GM18505 (cell line): Measurements from ENCODE around the gene COL5A1.

Experiments used
- ATAC-seq: cut with Tn5 transposase; IDR thresholded peaks from one replicate; pipeline ENCODE4 v1.9.1; 2021; ENCODE audit not compliant: unreplicated experiment
- POLR2A ChIP-seq: IDR thresholded peaks from 4 replicates; pipeline ENCODE4 v1.6.1; 2011; ENCODE audit warnings: borderline replicate concordance; ENCODE audit not compliant: insufficient read depth, insufficient read length; ENCODE audit errors: extremely low read depth

Gene COL5A1

DNA sequence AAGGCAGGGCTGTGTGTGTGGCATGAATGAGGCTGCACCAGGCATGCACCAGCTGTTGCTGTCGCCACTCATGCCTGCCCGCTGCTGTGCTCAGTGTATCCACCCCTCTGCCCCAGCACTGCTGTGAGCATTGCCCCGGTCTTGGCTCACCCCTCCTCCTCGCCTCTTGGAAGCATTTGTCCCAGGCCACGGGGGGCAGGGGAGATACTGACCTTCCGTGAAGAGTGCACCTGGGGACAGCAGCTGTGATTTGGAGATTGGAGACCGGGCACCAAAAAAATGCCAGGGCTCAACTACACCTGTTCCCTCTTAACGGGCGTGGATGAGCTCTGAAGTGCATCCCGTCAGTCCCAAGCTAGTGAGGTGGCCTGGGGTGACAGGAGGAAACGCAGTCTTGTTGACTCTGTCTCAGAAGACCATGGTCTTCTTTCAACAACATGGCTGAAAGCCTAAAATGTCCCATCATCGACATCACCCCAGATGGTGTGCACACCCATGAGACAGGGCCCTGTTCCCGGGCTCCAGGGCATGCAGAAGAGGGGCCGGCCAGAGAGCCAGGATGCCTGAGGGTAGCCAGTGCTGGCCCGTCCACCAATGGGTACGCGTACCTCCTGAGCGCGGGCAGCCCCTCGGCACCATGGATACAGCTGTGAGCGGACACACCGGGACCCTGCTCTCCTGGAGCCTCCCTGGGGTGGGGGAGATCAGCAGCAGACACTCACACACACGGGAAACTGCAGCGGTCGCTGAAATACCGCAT lies 115.8 kb downstream of the COL5A1 start:
- no peak for ATAC-seq
- TF ChIP-seq POLR2A, result no peak

DNA sequence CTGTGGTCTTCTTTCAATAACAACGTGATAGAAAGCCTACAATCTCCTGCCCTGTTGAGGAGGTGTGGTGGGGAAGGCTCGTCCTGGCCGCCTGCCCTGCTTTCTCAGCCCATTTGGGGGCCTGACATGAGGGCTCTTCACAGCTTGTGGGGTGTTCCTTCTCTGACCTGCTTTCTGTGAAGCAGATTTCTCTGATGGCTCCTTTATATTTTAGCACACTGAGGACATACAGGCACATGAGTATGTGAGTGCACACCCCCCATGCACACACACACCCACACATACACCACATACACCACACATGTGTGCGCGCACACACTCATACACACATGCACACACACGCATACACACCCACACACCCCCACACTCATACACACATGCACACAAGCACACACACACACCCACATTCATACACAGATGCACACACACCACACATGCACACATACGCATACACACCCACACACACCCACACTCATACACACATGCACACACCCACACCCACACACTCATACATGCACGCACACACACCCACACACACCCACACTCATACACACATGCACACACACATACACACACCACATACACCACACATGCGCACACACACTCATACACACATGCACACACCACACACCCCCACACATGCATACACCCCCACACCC lies 117.5 kb downstream of the COL5A1 start:
- no peak for TF ChIP-seq POLR2A
- no peak for ATAC-seq

DNA sequence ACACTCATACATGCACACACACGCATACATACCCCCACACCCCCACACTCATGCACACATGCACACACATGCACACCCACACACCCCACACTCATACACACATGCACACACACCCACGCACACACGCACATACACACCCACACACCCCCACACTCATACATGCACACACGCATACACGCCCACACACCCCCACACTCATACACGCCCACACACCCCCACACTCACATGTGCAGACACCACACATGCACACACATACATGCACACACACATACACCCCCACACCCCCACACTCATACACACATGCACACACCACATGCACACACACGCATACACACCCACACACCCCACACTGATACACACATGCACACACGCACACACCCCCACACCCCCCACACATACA lies 118.3 kb downstream of the COL5A1 start:
- TF ChIP-seq POLR2A, result no peak
- no peak for ATAC-seq

DNA sequence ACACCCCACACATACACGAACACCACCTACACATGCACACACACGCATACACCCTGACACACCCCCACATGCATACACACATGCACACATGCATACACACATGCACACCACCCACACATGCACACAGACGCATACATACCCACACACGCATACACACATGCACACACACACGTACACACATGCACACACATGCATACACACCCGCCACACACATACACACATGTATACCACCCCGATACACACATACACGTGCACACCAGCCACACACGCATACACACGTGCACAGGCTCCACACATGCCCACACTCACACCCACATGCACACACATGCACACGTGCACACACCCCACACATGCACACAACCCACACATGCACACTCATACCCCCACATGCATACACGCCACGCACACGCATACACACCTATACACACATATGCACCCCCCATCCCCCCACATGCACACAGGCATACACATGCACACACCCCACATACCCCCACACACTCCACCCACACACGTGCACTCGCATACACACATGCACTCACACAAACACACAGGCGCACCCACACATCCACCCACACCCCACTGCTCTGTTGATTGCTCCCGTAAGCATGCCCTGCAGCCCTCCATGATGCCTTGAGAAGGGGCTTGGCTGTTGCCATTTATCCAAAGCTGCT lies 119.3 kb downstream of the COL5A1 start:
- no peak for TF ChIP-seq POLR2A
- no peak for ATAC-seq

DNA sequence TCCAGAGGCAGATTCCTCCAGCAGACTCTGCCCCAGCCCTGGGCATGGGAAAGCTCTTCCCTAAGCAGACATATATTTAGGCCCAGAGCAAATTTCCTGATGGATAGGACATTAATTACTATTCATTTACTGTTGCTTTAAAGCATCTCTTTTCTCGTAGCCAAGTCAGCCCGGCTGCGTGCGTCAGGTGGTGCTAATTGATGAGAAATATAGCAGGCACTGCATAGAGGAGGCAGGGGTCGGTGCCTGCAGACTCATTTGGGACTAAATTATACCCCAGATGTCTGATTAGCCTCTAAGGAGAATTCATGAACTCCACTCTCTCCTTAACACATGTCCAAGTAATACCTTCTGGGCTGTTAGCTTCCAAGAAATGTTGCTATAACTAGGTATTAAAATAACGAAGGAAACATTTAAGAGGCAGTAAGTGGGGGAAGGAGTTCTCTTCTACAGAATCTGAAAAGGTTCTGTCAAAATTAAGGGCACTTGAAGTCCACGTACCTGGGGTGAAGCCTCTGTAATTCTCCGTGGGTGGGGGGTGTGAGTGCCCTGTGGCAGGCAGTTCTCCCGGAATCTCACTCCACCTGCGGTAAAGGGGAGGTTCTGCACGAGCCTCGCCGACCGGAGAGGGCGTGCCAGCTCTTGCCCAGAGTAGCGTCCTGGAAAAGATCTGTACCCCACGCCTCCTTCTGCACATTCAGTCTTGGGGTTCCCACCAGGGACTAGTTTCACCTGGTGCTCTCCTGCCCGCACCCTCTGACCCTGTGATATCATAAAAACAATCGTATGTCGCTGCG lies 123.1 kb downstream of the COL5A1 start:
- no peak for ATAC-seq
- TF ChIP-seq POLR2A, result no peak

DNA sequence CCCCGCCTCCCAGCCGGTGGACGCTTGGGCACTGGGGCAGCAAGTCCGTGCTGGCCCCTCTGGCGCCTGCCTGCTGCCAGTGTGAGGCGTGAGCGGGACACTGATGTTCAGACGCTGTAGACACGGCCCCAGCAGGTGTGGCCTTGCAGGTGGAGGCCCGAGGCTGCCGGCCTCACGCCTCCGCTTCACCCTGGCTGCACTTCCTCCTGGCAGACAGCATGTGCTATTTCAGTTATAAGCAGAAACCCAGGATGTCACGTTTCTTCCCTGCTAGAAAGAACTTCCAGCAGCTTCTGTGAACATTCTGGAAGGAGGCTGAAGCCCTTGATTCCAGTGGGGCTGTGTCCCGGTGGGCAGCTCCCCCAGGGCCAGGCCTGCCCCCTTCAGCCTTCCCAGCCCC lies 124.2 kb downstream of the COL5A1 start:
- no peak for ATAC-seq
- TF ChIP-seq POLR2A, result no peak

DNA sequence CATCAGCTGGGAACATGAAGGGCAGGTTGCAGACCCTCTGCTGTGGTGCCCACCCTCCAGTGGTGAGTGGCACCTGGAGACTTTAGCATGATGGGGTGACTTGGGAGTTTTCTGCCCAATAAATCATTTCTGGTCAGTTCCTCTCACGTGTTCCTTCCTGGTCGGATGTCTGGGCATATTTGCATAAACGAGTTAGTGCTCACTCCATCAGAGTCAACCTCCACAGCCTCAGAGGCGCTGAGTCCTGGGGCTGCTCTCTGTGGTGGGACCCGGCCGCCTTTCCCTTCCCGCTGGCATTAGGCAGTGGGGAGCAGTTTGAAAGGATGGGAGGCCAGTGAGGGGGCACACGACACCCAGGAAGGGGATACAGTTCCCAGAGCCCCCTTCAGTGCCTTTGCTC lies 125.0 kb downstream of the COL5A1 start:
- TF ChIP-seq POLR2A, result no peak
- ATAC-seq, result no peak

DNA sequence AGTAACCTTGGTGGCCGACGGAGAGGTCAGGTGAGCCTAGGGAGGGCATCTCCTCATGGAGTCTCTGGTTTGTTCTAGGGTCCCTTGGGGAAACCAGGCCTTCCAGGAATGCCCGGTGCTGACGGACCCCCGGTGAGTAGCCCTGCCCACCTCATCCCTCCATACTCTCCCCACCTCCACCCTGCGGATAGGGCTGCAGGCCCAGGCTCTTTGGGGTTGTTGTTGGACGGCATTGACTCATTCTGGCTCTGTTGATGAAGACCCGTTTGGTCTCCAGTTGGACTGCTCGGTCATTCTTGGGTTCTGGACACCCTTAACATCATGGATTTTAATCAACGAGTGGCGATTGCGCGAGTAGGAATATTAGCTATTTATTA lies 126.7 kb downstream of the COL5A1 start:
- ATAC-seq, result no peak
- TF ChIP-seq POLR2A, result no peak

DNA sequence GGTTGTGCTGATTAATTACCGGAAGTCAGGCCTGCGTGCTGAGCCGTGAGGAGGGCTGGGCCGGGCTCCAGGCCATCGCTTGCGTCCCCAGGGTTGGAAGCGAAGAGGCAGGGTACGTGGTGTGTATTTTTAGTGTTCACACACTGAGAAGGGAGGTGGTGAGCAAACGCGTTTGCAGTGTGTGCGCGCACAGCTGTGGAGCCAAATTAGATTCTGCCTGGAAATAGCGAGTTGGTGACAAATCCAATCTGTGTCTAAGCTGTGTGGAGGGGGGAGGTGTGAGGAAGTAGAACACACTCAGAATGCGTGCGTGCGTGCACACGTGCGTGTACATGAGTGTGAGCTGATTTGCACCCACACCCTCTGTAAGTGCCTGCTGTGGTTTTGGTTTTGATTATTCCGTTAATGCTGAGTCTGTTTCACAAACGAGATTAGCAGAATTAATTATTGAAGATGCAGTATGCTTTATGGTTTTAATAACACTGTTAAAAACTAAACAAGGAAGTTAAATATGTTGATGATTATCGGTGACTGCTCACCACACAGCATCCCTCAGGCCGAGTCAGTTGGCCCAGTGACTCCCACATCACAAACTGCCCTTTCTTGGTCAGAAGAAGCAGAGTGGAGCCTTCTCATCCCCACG lies 127.2 kb downstream of the COL5A1 start:
- no peak for ATAC-seq
- TF ChIP-seq POLR2A, result no peak

DNA sequence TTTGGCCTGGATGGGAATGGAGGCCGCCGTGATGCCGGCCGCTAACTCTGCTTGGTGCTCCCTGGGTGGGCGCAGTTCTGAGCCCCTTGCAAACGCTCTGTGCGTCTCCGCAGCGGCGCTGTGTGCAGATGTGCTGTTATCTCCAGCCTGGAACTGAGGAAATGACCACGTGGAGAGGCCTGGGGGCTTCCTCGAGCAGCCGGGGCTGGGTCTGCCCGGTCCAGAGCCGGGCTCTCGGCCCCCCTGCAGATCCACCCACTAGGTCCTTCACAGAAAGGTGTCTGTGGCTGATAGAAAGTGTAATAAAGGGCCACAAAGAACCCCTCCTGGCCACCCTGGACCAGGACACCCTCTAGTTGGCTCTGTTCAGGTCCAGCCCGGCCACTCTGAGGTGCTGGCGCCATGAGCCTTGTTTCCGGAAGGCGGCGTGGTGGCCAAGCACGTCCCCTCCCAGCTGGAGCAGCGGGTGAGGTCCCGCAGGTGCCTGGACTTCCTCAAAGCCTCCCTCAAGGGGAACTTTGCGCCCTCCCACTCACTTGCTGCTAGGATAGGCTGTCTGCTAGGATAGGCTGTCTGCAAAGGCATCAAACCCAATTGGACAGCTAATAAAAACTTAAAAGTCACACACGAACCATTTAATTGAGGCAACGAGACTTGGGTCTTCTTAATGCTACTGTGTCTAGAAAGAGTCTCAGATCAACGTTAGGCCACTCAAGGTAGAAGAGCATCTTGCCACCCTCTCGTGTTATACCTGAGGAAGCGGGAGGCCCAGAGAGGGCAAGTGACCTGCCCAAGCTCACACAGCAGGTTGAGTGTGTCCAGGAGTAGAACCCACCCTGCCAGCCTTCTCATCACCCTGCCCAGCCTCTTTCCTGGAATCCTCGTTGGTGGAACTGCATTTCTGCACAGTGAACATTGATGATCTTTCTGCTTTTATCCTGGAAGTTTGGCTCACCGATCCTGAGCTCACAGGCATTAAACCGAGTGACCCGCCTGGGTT lies 129.7 kb downstream of the COL5A1 start:
- no peak for ATAC-seq

DNA sequence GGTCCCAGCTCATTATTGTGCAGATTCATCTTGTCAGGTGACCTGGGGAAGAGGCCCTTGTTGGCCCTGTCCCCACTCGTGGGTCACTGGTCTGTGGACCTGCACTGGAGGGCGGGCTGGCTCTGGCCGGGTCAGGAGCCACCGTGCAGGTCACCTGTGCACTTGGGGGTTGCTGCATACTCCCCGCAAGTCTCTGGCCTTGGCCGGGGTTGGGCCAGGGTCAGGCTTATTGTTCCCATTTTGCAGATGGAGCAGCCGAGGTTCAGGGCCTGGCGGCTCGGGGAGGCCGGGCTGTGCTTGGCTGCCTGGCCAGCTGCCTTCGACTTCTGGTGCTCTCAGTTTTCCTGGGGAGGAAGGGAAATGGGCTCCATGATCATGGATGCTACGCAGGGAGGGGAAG lies 130.7 kb downstream of the COL5A1 start:
- no peak for TF ChIP-seq POLR2A

More for the DNA sequence above, 129.7 kb downstream of the COL5A1 start:
- no peak for TF ChIP-seq POLR2A

DNA sequence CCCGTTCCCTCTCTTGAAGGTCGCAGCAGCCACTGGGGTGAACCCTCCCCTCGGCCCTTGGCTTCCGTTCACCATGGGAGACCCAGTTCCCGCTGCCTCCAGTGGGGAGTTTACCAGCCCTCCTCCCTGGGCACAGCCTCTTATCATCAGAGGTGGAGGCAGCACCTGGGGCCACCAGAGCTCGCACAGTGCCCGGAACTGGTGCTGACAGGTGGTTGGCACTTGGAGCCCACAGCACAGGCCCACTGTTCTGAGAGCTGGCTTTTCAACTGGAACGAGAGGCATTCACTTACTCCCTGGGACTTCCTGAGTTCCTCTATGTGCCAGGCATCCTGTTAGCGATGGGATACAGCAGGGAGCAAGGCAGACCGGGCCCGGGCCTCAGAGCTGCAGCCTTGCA lies 132.2 kb downstream of the COL5A1 start:
- no peak for ATAC-seq
- no peak for TF ChIP-seq POLR2A

More for the DNA sequence above, 130.7 kb downstream of the COL5A1 start:
- ATAC-seq, result no peak

DNA sequence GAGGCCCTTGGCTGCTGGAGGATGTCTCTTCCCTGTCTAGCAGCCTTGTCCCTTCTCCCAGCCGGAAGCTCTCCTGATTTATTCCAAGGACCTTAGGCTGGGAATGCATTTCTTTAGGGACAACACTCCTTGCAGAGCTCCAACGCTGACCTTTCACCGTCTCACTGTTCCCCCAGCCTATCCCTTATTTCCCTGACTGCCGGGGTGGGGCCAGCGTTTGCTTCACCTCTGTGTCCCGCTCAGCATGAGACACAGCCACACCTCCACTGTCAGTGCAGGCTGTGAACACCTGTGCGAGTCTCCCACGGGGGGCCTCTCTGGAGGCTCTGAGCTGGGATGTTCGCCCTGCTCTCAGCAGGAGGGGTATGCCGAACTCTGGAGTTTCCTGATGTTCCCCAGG lies 132.8 kb downstream of the COL5A1 start:
- no peak for TF ChIP-seq POLR2A

More for the DNA sequence above, 132.8 kb downstream of the COL5A1 start:
- no peak for ATAC-seq
